HepG2 (cell line): Measurements from ENCODE around the gene OR6F1. TPM values are rescaled to one million over a fixed set of nuclear protein-coding genes. Genes with fewer than 3 reads are reported as not detected.

Experiments
- ATAC-seq: fragments of 200-7000 bp; cut with Tn5 transposase; 3 replicates; pipeline ENCODE4 v1.9.1; 2020; ENCODE audit warnings: mild to moderate bottlenecking, moderate library complexity
- BruUV-seq: library from RNA; stranded (reverse); fragments of 400-500 nt; replicated peaks from 2 replicates; lab custom pipeline; 2021; lab: Mats Ljungman, UMichigan
- CTCF ChIA-PET: fragments of 300-600 bp; formaldehyde crosslinking; extraction: SDS; loops from one replicate; lab custom pipeline; 2021; ENCODE audit warnings: low total read pairs, inconsistent platforms, low intra/inter-chr PET ratio; lab: Yijun Ruan, JAX
- POLR2A ChIA-PET: fragments of 350-600 bp; sonication (Branson Sonifier 250); formaldehyde crosslinking; loops from one replicate; lab custom pipeline; 2020; ENCODE audit warnings: antibody characterized with exemption, inconsistent platforms; lab: Yijun Ruan, JAX
- DNase-seq: peaks from one replicate; pipeline ENCODE4 v3.0.0-alpha.2; 2015; ENCODE audit warnings: low spot score
- FAIRE-seq: peaks from 3 replicates; lab custom pipeline; 2011; peaks lifted over from hg19 to GRCh38; lab: Jason Lieb, UNC
- H2AFZ ChIP-seq: one replicate; pipeline ENCODE4 v1.6.1; 2011; ENCODE audit warnings: low read length, inconsistent platforms
- H3K27ac ChIP-seq: fragments of 300-600 bp; 3 replicates; pipeline ENCODE4 v1.8.0; 2011; ENCODE audit warnings: mixed run types, mild to moderate bottlenecking, mixed read lengths, low read length, inconsistent platforms; ENCODE audit not compliant: insufficient read depth; ENCODE audit errors: extremely low read length
- H3K27me3 ChIP-seq, 2 experiments: fragments of 200-600 bp in 1 of 2; 2 replicates in 1 of 2; 3 replicates in 1 of 2; pipeline versions ENCODE4 v1.6.0 to v1.8.0; 2011; ENCODE audit warnings: low read length in 2 of 2, mild to moderate bottlenecking in 2 of 2, moderate library complexity in 2 of 2, inconsistent platforms in 1 of 2; ENCODE audit not compliant: insufficient read depth in 2 of 2, control insufficient read depth in 1 of 2
- H3K36me3 ChIP-seq, 2 experiments: fragments of 200-600 bp in 1 of 2; replicated peaks in 1 of 2; 2 replicates in 1 of 2; 3 replicates in 1 of 2; pipeline versions ENCODE4 v1.5.1 to v1.8.0; 2011; ENCODE audit warnings: low read length in 2 of 2, inconsistent platforms in 1 of 2; ENCODE audit not compliant: insufficient read depth in 2 of 2, control insufficient read depth in 1 of 2
- H3K4me1 ChIP-seq: 2 replicates; pipeline ENCODE4 v1.5.1; 2012; ENCODE audit warnings: low read length, inconsistent platforms; ENCODE audit not compliant: insufficient read depth
- H3K4me2 ChIP-seq: 2 replicates; pipeline ENCODE4 v1.6.0; 2011; ENCODE audit warnings: low read depth, low read length, inconsistent platforms
- H3K4me3 ChIP-seq, 3 experiments: fragments of 200-600 bp in 1 of 3; sonication (generic), shearing (Covaris generic) in 1 of 3; replicated peaks in 1 of 3; 2 replicates each; pipeline ENCODE4 v1.5.1; 2011 to 2016; ENCODE audit warnings: low read length in 3 of 3, inconsistent platforms in 2 of 3, low read depth in 2 of 3, mild to moderate bottlenecking in 2 of 3, control low read depth in 1 of 3, mixed read lengths in 1 of 3; ENCODE audit not compliant: insufficient read depth in 1 of 3
- H3K79me2 ChIP-seq: one replicate; pipeline ENCODE4 v1.6.1; 2011; ENCODE audit warnings: low read length, inconsistent platforms; ENCODE audit not compliant: insufficient read depth
- H3K9ac ChIP-seq: 2 replicates; pipeline ENCODE4 v1.6.0; 2011; ENCODE audit warnings: mild to moderate bottlenecking, low read depth, low read length, inconsistent platforms; ENCODE audit not compliant: insufficient read depth
- H3K9me3 ChIP-seq: 2 replicates; pipeline ENCODE4 v1.5.1; 2012; ENCODE audit warnings: mild to moderate bottlenecking, low read length
- H4K20me1 ChIP-seq: 2 replicates; pipeline ENCODE4 v1.6.0; 2011; ENCODE audit warnings: inconsistent platforms, mild to moderate bottlenecking, low read length, moderate library complexity; ENCODE audit not compliant: insufficient read depth
- CEBPG ChIP-seq: IDR thresholded peaks from 2 replicates; pipeline ENCODE4 v1.6.1; 2016
- KLF13 ChIP-seq: sonication (generic); formaldehyde crosslinking; IDR thresholded peaks from 2 replicates; pipeline ENCODE4 v1.4.0; 2020; ENCODE audit warnings: mild to moderate bottlenecking, missing genetic modification reagents
- MBD4 ChIP-seq: IDR thresholded peaks from 2 replicates; pipeline ENCODE4 v1.6.1; 2012; ENCODE audit warnings: low read length, inconsistent platforms, borderline replicate concordance
- NFKB2 ChIP-seq: sonication (generic); formaldehyde crosslinking; IDR thresholded peaks from 2 replicates; pipeline ENCODE4 v1.4.0; 2020; ENCODE audit warnings: missing genetic modification reagents, borderline replicate concordance
- PATZ1 ChIP-seq: sonication (generic); formaldehyde crosslinking; IDR thresholded peaks from 2 replicates; pipeline ENCODE4 v1.4.0; 2020; ENCODE audit warnings: missing genetic modification reagents
- RAD21 ChIP-seq: fragments of 450-650 bp; formaldehyde crosslinking; IDR thresholded peaks from 2 replicates; pipeline ENCODE4 v1.5.0; 2020; ENCODE audit warnings: mild to moderate bottlenecking
- RBM22 ChIP-seq: fragments of 200-400 bp; formaldehyde crosslinking; optimal IDR thresholded peaks from 2 replicates; pipeline ENCODE3; 2017; ENCODE audit warnings: mild to moderate bottlenecking, low read length, moderate library complexity
- REPIN1 ChIP-seq: sonication (generic); formaldehyde crosslinking; IDR thresholded peaks from 2 replicates; pipeline ENCODE4 v1.8.0; 2022; ENCODE audit warnings: missing genetic modification reagents, low read depth, mild to moderate bottlenecking, borderline replicate concordance
- SUZ12 ChIP-seq: fragments of 150-350 bp; IDR thresholded peaks from 2 replicates; pipeline ENCODE4 v1.6.1; 2014; ENCODE audit warnings: low read depth, low read length
- TBX2 ChIP-seq: sonication (generic); formaldehyde crosslinking; IDR thresholded peaks from 2 replicates; pipeline ENCODE4 v1.5.0; 2020; ENCODE audit warnings: missing genetic modification reagents, mild to moderate bottlenecking, borderline replicate concordance
- ZNF431 ChIP-seq: sonication (generic); formaldehyde crosslinking; IDR thresholded peaks from 2 replicates; pipeline ENCODE4 v1.9.0; 2022; ENCODE audit warnings: missing genetic modification reagents, low read depth, mild to moderate bottlenecking, borderline replicate concordance
- ZNF512B ChIP-seq: sonication (generic); formaldehyde crosslinking; IDR thresholded peaks from 2 replicates; pipeline ENCODE4 v1.5.1; 2020; ENCODE audit warnings: missing genetic modification reagents, mild to moderate bottlenecking, borderline replicate concordance
- ZNF597 ChIP-seq: sonication (generic); formaldehyde crosslinking; IDR thresholded peaks from 2 replicates; pipeline ENCODE4 v1.5.0; 2020; ENCODE audit warnings: missing genetic modification reagents
- ZNF737 ChIP-seq: sonication (generic); formaldehyde crosslinking; IDR thresholded peaks from 2 replicates; pipeline ENCODE4 v1.5.0; 2020; ENCODE audit warnings: missing genetic modification reagents, mild to moderate bottlenecking, borderline replicate concordance
- ZNF784 ChIP-seq: sonication (generic); formaldehyde crosslinking; IDR thresholded peaks from 2 replicates; pipeline ENCODE4 v1.5.1; 2020; ENCODE audit warnings: missing genetic modification reagents, mild to moderate bottlenecking, borderline replicate concordance
- WGBS: methylation state at CpG from one replicate; pipeline ENCODE4 v1.1.6; 2017; ENCODE audit warnings: low lambda C conversion rate; 5-methylcytosine and 5-hydroxymethylcytosine counted together
- in situ Hi-C: cut with HindIII; loops from 2 replicates; pipeline ENCODE4 v1.10.0; 2017; ENCODE audit warnings: low pct_unique_long_range_greater_than_20kb; ENCODE audit not compliant: extremely low pct_ligation_motif_present
- intact Hi-C: fragments of 100-400 bp; cut with micrococcal nuclease; formaldehyde crosslinking; loops from one replicate; pipeline ENCODE4 v1.10.0; 2022; ENCODE audit not compliant: unreplicated experiment
- polyA plus RNA-seq, 8 experiments: library from polyadenylated mRNA; depleted of rRNA in 3 of 8; stranded (reverse) in 7 of 8; unstranded in 1 of 8; fragments of >200 nt; fragmentation: Illumina TruSeq in 4 of 8; extraction: Trizol in 4 of 8; gene quantifications; 2 replicates each; pipeline versions ENCODE4 v1.2.1 to v1.2.3, GENCODE V29; 2011 to 2016; ENCODE audit warnings: low read depth in 4 of 8, missing spikeins in 1 of 8, mixed read lengths in 1 of 8; ENCODE audit not compliant: insufficient read depth in 1 of 8
- total RNA-seq, 5 experiments: library from RNA; depleted of rRNA; stranded (reverse); fragments of >200 nt; fragmentation: Illumina TruSeq; extraction: Trizol; gene quantifications; 2 replicates each; pipeline ENCODE4 v1.2.3, GENCODE V29; 2016; ENCODE audit warnings: low read depth in 1 of 5

The OR6F1 gene
- total and polyA plus RNA-seq, 2 of the 13 experiments (the other 11 are each of a cell fraction or from before 2014, with no cell fraction given) = not detected

- TF ChIP-seq ZNF512B (no peak), NFKB2 (CRISPR knock-in tag) (no peak), REPIN1 (CRISPR knock-in tag) (no peak), ZNF784 (no peak)
Measured at GRCh38 chr1:247749870-247750269, 33.4 kb upstream of the OR6F1 start (continued).

- no peaks in the 10 kb centered on the region for H3K36me3 ChIP-seq
- peaks cover 79% of the 10 kb centered on the region for H3K9me3 ChIP-seq
- CTCF ChIA-PET = no interaction called here
- no peak for DNase-seq
- no peak within 1 kb of the TSS for H3K27ac ChIP-seq
- no peak within 1 kb of the TSS for H2AFZ ChIP-seq
- H4K20me1 ChIP-seq = no peaks in the 10 kb centered on the region
- no peaks in the 10 kb centered on the region for H3K4me1 ChIP-seq
- in situ Hi-C loops = no loop called here
- H3K9ac ChIP-seq = no peak within 1 kb of the TSS
- 29% methylated on average over 2 of the region's 2 CpGs for WGBS
- POLR2A ChIA-PET = no interaction called here
- H3K4me2 ChIP-seq = no peak within 1 kb of the TSS
- no peak within 1 kb of the TSS for H3K4me3 ChIP-seq
- H3K79me2 ChIP-seq = no peaks in the 10 kb centered on the region
- no peaks in the 10 kb centered on the region for H3K27me3 ChIP-seq
- no peak for ATAC-seq
- no peak for FAIRE-seq
- no TSS peak for BruUV-seq
- intact Hi-C loops = no loop called here
- TF ChIP-seq PATZ1 = no peak
- TF ChIP-seq ZNF737 (CRISPR knock-in tag) = no peak
- TF ChIP-seq RBM22 = no peak
- TF ChIP-seq CEBPG (CRISPR knock-in tag) = no peak
- no peak for TF ChIP-seq ZNF431 (CRISPR knock-in tag)
- TF ChIP-seq TBX2 (CRISPR knock-in tag) = no peak
- no peak for TF ChIP-seq RAD21
- TF ChIP-seq SUZ12 = no peak
- no peak for TF ChIP-seq MBD4
- TF ChIP-seq KLF13 = no peak
- no peak for TF ChIP-seq ZNF597 (CRISPR knock-in tag)
Measured at GRCh38 chr1:247748041-247748440, 31.6 kb upstream of the OR6F1 start, which contains the start of gene OR14A2. TSS of gene OR14A2 (minus strand) at chr1:247748141.
